Measurements from ENCODE around the gene TSPAN14.

DNA sequence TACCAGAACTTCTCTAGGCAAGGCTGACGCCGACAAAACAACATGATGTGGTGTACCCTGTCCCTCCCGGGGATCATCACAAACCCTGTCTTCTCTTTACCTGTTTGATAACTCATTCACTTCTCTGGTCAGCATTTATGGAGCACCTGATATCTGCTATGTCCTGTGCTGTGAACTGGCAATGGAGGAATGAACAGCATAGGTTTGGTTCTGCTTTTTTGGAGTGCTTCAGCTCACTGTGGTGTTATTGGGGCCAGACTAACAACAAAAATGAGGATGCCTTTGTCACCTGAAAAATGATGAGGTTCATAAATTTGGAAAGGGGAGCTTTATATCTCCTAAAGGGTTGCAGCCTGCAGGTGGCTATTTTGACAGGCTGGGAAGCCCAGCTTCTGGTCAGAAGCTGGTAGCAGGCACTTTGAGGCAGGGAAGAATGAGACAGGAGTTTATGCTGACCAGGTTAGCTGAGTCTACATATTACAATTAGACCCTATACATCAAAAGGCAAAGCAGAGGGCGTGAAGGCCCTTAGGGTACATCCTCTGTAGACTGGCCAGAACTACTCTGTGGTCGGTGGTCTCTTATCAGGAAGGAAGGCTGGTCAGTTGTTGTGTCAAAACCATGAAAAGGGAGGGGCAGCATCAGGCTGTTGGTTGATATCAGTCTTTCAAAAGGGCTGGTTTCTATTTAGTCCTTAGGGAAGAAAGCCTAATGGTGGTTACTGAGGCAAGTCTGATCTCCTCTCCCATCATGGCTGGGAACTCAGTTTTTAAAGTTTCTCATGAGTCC lies 125.9 kb downstream of the TSPAN14 start:
- TF ChIP-seq EZH2phosphoT487 (conservative IDR thresholded peaks at IDR 0.05; ENCODE audit: low read length), result no peak
- TF ChIP-seq CTCF (IDR thresholded peaks at IDR 0.05; ENCODE audit: insufficient read depth, low read length, poor library complexity, severe bottlenecking), result no peak
